ENCODE measurements around the gene BRCA1.
"Not testable (repeated sequence)": the region's sequence is repeated elsewhere in the genome, so short reads cannot be mapped to it uniquely, and the experiment has no call there.

DNA sequence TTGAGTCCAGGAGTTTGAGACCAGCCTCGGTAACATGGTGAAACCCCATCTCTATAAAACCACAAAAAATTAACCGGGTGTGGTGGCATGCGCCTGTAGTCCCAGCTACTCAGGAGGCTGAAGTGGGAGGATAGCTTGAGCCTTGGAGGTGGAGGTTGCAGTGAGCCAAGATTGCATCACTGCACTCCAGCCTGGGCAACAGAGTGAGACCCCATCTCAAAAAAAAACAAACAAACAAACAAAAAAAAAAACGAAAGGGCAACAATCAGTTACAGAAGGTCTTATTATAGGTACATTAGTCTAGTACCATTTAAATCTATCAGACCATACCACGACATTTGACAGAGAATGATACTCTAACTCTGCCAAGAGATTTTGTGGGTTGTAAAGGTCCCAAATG lies 29.8 kb downstream of the BRCA1 start:
- TF ChIP-seq, protein P1, sequence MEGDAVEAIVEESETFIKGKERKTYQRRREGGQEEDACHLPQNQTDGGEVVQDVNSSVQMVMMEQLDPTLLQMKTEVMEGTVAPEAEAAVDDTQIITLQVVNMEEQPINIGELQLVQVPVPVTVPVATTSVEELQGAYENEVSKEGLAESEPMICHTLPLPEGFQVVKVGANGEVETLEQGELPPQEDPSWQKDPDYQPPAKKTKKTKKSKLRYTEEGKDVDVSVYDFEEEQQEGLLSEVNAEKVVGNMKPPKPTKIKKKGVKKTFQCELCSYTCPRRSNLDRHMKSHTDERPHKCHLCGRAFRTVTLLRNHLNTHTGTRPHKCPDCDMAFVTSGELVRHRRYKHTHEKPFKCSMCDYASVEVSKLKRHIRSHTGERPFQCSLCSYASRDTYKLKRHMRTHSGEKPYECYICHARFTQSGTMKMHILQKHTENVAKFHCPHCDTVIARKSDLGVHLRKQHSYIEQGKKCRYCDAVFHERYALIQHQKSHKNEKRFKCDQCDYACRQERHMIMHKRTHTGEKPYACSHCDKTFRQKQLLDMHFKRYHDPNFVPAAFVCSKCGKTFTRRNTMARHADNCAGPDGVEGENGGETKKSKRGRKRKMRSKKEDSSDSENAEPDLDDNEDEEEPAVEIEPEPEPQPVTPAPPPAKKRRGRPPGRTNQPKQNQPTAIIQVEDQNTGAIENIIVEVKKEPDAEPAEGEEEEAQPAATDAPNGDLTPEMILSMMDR (IDR thresholded peaks at IDR 0.05) = not testable (repeated sequence)
- TF ChIP-seq POLR2A (IDR thresholded peaks at IDR 0.05) = not testable (repeated sequence)

All from tibial nerve (tissue), 3 donors.